Breast epithelium (tissue), 3 donors: ENCODE results near the gene ASAP2.

Experiments
- CTCF ChIP-seq, 3 donors: fragments of 450-650 bp; IDR thresholded peaks; one replicate each; pipeline ENCODE4 v1.5.1; 2016 to 2017; ENCODE audit warnings: antibody characterized with exemption in 3 of 3, mild to moderate bottlenecking in 3 of 3, moderate library complexity in 3 of 3
- POLR2A ChIP-seq: fragments of 450-650 bp; IDR thresholded peaks from one replicate; pipeline ENCODE4 v1.6.1; 2016; ENCODE audit warnings: antibody characterized with exemption, mild to moderate bottlenecking, moderate library complexity
- POLR2AphosphoS5 ChIP-seq, 3 donors: sonication (generic); formaldehyde crosslinking; IDR thresholded peaks; one replicate each; pipeline ENCODE4 v1.6.1; 2017; ENCODE audit warnings: antibody characterized with exemption in 3 of 3

DNA sequence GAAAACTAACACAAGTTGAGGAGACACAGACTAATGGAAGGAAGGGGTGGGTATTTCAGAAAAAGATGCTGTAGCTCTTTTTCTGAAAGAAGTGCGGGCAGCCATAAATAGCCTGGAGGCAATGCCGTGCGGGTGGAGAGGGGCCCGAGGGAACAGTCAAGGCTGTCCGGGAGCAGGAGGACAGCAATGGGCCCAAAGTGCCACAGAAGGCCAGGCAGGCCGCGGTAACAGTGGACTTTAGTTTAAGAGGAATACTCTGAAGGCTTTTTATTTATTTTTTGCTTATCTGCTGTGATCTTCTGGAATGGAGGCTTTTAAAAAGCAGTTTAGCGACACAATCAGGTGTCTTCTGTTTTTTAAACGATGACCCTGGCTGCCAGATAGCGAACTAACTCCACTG, 213.9 kb downstream of the ASAP2 start:
- no peak for TF ChIP-seq CTCF (IDR thresholded peaks at IDR 0.05)
- TF ChIP-seq POLR2AphosphoS5 (IDR thresholded peaks at IDR 0.05), result no peak
- TF ChIP-seq POLR2A, result no peak
